Measurements from ENCODE around the gene MDFI.

MDFI gene

DNA sequence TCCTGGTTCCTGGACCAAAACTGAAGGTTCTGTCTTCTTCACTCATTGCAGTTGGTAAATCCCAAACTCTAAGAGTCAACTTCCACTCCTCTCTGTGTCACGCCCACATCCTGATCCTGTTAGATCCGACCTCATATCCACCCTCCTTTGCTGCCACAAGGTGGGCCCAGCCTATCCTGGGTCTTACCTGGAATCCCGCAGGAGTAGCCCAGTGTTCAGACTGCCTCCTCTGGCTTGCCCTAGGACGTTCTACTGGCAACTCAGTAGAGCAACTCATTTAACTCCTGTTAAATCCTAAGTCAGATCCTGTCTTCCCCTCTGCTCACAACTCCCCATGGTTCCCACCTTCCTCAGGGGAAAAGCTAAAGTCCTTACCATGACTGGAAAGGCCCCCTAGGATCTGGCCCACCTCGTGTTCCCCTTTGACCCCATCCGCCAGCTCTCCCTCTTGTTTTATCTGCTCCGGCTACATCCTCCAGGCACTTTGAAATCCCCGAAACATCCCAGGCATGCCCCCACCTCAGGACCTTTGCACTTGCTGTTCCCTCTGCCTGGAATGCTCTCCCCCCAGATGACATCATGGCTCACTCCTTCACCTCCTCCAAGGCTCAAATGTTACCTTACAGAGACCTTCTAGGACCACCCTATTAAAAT lies 53.3 kb downstream of the MDFI start:
- no peak overlapping the region for H3K27ac ChIP-seq

DNA sequence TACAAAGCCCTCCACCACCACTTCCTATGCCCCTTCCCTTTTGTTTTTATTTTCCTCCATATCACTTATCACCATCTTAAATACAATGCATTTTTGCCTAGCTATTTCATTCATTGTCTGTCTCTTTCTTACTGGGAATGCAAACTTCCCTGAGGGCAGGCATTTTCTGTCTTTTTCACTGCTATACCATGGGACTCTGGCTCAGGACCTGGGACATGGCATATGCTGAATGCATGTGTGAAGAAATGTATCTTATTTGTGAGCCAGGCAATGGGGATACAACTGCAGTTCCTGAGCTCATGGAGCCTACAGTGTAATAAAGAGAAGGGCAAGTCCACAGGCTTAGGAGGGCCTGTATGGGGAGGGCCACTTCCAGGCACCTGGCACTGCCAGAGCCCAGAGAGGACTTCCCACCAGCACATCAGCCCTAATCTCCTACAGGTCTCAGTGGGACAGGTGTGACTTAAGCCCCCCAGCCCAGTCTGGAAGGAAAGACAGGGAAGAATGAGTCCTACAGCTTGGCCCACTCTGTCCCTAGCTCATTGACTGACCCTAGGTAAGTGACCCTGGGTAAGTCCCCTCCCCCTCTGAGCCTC lies 53.9 kb downstream of the MDFI start:
- Histone ChIP-seq H3K4me1 (peaks cover 33% of the 10 kb centered on the region), H3K9me3 (no peaks in the 10 kb centered on the region), H3K4me2 (no peak overlapping the region), H3K36me3 (peaks cover 71% of the 10 kb centered on the region), H4K20me1 (peaks cover 55% of the 10 kb centered on the region), H3K4me3 (no peak overlapping the region), H3K27me3 (no peaks in the 10 kb centered on the region), H3K27ac (0 out of 2 replicates have a peak overlapping the region, but pooled peaks have one; percentile 13), H3K9ac (no peak overlapping the region)
- no peak for TF ChIP-seq Cebpa-rat (IDR thresholded peaks at IDR 0.05)

More for the DNA sequence above, 53.3 kb downstream of the MDFI start:
- H3K4me3 ChIP-seq = no peak overlapping the region
- TF ChIP-seq Cebpa-rat (IDR thresholded peaks at IDR 0.05) = no peak
- H3K27me3 ChIP-seq = no peaks in the 10 kb centered on the region
- H3K4me2 ChIP-seq = no peak overlapping the region
- H3K36me3 ChIP-seq = peaks cover 72% of the 10 kb centered on the region
- peaks cover 27% of the 10 kb centered on the region for H3K4me1 ChIP-seq
- H3K9me3 ChIP-seq = no peaks in the 10 kb centered on the region
- H4K20me1 ChIP-seq = peaks cover 55% of the 10 kb centered on the region
- H3K9ac ChIP-seq = no peak overlapping the region

DNA sequence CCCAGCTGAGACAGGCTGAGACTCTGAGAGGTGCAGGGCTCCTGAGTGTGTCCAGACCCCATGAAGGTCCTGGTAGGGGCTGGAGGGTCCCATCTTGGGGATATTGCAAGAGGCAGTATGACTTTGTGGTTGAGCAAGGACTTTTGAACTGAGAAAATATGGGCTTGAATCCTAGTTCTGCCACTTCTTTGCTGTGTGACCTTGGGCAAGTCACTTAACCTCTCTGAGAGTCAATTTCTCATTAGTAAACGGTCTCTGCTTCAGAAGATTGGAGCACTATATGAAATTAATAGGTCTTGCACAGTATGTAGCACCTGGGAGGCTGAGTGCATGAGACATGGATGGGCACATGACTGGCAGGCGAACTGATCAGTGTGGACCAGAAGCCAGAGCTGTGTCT lies 54.5 kb downstream of the MDFI start:
- Histone ChIP-seq H3K4me2 (no peak overlapping the region), H3K4me3 (no peak overlapping the region), H3K4me1 (peaks cover 37% of the 10 kb centered on the region), H3K9me3 (no peaks in the 10 kb centered on the region), H4K20me1 (peaks cover 55% of the 10 kb centered on the region), H3K9ac (no peak overlapping the region), H3K27me3 (no peaks in the 10 kb centered on the region), H3K36me3 (peaks cover 65% of the 10 kb centered on the region), H3K27ac (0 out of 2 replicates have a peak overlapping the region, but pooled peaks have one; percentile 13)
- no peak for TF ChIP-seq Cebpa-rat (IDR thresholded peaks at IDR 0.05)

DNA sequence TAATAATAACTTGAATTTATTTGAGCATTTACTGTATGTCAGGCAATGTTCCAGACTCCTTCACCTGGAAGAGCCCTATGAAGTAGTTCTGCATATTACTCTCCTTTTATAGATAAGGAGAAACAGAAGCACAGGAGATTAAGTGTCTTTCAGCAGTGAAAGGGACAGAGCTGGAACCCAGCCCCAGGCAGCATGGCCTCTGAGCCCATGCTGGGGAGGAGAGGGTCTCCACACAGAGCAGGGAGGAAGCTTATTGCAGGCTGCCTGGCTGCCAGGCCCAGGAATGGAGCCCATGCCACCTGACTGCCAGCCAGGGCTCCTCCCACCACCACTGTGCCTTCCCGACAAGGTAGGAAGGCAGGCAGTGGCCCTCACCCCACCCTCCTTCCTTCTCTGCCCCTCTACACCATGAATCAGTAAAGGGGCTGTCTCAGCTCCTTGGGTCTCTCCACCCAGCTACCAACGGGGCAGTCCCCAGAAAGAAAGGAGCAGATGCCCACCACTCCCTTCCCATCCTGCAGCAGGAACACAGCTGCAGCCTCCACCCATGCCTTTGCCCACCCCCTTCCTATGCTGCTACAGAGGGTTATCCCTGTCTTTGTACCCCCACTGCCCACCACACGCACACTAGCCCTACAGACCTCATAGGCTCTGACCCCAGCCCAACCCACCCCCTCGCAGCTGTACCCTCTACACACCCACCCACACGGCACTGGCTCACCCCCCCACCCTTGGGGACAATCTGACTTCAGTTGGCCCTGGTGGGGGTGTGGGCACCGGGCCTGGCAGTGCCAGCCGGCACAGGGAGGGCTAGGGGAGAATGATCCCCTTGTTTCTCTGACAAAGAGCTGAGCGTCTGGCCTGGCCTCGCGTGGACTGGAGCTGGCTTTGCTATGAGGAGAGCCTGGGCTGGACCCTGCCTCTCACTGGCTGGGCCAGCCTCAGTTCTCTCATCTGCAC lies 55.3 kb downstream of the MDFI start:
- H3K27ac ChIP-seq = peak overlapping the region; percentile 58
- H3K9ac ChIP-seq = peak overlapping the region; percentile 5; the same call in 1 of the 2 replicates
- peaks cover 57% of the 10 kb centered on the region for H4K20me1 ChIP-seq
- H3K27me3 ChIP-seq = no peaks in the 10 kb centered on the region
- peaks cover 45% of the 10 kb centered on the region for H3K4me1 ChIP-seq
- H3K9me3 ChIP-seq = no peaks in the 10 kb centered on the region
- H3K4me2 ChIP-seq = peak overlapping the region; percentile 37
- H3K36me3 ChIP-seq = peaks cover 64% of the 10 kb centered on the region
- TF ChIP-seq Cebpa-rat (IDR thresholded peaks at IDR 0.05) = no peak
- no peak overlapping the region for H3K4me3 ChIP-seq

DNA sequence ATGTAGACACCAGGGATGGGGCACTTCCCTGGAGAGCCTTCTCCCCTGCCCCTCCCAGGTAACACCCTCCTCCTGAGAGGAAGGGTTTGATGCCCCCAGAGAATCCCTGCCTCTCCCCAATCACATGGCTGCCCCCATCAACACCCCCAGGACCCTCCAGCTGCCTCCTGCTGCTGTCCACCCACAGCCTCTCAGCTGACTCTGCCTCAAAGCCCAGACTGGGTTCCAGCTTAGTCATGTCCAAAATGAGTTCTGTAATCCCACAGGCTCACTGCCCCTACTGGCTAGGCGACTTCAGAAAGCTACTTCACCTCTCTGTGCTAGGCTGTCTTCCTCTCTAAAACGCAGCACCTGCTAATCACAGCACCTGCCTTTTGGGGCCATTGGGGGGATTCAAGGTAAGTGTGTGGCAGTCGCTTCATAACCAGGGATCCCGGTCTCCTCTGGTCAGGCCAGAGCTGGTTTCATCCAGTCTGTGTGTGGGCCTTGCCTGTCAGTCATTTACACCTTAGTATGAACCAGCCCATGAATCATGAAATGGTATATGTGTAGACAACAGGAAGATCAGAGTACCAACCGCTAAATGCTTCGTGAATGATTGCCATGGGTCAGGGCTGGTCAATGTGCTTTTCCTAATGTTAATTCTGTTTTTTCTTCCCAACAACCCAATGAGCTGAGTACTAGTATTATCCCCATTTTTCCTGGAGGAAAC lies 56.7 kb downstream of the MDFI start:
- TF ChIP-seq Cebpa-rat (IDR thresholded peaks at IDR 0.05) = no peak
- Histone ChIP-seq H3K27ac (peak overlapping the region; percentile 58), H4K20me1 (peaks cover 58% of the 10 kb centered on the region), H3K4me1 (peaks cover 59% of the 10 kb centered on the region), H3K4me3 (no peak overlapping the region), H3K36me3 (peaks cover 59% of the 10 kb centered on the region), H3K9ac (0 out of 2 replicates have a peak overlapping the region, but pooled peaks have one; percentile 5), H3K4me2 (peak overlapping the region; percentile 37), H3K27me3 (no peaks in the 10 kb centered on the region), H3K9me3 (no peaks in the 10 kb centered on the region)

DNA sequence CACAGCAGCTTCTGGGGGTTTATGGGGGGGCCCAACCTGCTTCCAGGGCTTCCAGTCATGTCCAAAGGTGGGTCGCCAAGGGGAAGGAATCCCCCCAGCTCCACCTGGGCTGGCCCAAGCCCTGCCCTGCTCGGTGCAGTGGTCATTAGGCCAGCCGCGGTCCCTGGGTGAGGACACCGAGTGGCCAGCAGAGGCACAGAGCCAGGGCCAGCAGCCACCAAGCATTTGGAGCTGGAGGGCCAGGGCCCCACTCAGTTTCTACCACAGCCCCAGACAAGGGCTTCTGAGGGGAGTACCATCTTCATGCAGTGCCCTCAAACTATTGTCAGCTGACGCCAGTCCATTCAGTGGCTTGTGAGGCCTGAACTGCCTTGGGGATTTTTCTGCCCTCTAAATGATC lies 57.6 kb downstream of the MDFI start:
- H3K4me3 ChIP-seq = no peak overlapping the region
- H4K20me1 ChIP-seq = peaks cover 54% of the 10 kb centered on the region
- no peaks in the 10 kb centered on the region for H3K9me3 ChIP-seq
- no peak overlapping the region for H3K4me2 ChIP-seq
- peaks cover 51% of the 10 kb centered on the region for H3K36me3 ChIP-seq
- peak overlapping the region; percentile 59 for H3K27ac ChIP-seq
- no peak overlapping the region for H3K9ac ChIP-seq
- TF ChIP-seq Cebpa-rat (IDR thresholded peaks at IDR 0.05) = no peak
- H3K4me1 ChIP-seq = peaks cover 67% of the 10 kb centered on the region
- no peaks in the 10 kb centered on the region for H3K27me3 ChIP-seq

DNA sequence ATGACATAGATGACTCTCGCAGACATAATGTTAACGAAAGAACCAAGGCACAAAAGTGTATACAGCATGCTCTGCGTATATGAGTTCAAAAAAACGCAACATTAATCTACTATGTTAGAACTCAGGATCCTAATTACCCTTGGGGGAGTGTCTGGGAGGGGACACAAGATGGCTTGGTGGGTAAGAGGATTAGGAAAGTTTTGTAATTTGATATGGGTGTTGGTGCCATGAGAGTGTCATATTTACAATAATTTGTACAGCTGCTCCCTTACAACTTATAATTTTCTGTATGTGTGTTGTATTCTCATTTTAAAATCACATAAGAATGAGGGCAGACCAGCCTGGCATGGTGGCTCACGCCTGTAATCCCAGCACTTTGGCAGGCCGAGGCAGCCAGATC lies 58.5 kb downstream of the MDFI start:
- Histone ChIP-seq H3K4me1 (peaks cover 76% of the 10 kb centered on the region), H3K27ac (no peak overlapping the region), H3K27me3 (no peaks in the 10 kb centered on the region), H3K9ac (no peak overlapping the region), H4K20me1 (peaks cover 47% of the 10 kb centered on the region), H3K4me3 (no peak overlapping the region), H3K4me2 (no peak overlapping the region), H3K9me3 (no peaks in the 10 kb centered on the region), H3K36me3 (peaks cover 41% of the 10 kb centered on the region)
- no peak for TF ChIP-seq Cebpa-rat (IDR thresholded peaks at IDR 0.05)

DNA sequence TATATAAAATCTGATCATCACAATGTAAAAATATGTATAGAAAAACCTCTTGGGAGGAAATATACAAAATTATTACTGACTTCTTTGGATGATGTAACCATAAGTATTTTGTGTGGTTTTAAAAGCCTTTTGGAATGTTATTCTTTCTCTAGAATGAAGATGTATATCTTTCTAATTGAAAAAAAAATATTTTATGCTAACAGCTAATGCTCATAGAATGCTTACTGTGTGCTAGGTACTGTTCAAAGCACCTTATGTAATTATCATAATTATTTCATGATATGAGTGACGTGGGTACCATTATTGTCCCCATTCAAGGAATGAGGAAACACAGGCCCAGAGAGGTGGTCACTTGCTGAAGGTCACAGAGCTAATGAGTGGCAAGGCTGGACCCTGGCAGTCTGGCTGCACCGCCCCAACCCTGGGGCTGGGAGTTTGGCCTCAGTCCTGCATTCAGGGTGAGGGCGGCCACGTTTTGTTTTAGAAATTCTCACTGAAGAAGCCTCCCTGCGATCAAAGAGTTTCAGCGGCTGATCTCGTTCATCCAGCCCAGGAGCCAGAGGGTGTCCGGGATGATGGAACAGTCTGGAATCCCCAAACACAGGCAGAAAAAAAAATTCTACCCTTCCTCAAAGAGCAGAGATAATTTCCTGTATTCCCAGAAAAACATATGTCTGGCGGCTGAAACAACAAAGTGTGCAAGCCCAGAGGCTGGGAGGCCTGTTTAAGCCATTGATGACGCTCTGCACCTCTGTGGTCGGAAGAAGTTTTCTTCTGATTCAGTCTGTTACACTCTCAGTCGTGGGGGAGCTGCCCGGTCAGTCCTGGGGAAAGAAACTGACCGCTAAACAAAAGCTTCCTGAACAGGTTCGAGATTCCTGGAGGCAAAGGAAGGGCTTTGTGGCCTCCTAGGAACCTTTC lies 59.9 kb downstream of the MDFI start:
- Histone ChIP-seq H3K9ac (peak overlapping the region; percentile 60), H3K27ac (peak overlapping the region; percentile 77)

More for the DNA sequence above, 59.9 kb downstream of the MDFI start:
- Histone ChIP-seq H3K4me2 (peak overlapping the region; percentile 100), H3K4me3 (0 out of 2 replicates have a peak overlapping the region, but pooled peaks have one; percentile 3), H3K9me3 (no peaks in the 10 kb centered on the region), H3K27me3 (no peaks in the 10 kb centered on the region), H4K20me1 (peaks cover 36% of the 10 kb centered on the region), H3K36me3 (peaks cover 38% of the 10 kb centered on the region), H3K4me1 (peaks cover 90% of the 10 kb centered on the region)
- TF ChIP-seq Cebpa-rat (IDR thresholded peaks at IDR 0.05) = no peak

Measured in BLaER1 (cell line).